ENCODE data around the gene DES.

DES gene

DNA sequence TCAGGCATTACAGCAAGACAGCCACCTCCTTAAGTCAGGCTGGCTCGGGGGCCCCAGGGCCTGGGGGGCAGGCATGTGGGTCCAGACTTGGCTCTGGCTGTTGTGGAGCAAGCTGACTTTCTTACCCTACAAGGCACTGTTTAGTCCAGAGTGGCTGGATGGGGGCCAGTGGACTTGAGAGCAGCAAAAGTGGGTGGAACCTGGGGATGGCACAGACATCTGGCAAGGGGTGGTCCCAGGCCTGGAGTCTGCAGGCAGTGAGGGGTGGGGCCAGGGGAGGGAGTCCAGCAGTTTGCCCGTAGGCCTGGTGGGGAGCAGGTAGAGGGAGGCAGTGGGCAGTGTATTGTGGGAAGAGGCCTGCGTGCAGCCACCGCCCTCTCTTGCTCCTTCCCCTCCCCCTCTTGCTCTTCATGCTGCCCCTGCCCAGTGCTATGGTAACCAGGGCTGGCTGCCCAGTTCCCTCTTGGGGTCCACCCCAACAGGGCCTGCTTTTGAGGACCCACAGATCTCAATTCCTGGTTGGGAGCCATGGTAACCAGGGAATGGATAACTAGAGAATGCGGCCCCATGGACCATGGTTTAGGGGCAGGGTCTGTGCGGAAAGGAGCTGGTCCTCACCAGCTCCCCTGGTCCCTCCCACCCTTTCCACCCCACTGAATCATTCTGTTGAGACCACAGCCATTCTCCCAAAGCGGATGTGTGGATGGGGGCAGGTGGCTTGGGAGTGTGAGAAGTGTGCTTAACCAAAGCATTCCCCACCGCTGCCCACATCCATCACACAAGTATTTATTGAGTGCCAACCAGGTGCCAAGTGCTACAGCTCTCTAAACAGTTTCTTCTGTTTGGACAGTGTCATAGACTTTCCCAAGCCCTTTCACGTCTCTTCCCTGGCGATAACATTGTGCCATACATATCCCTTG is 35.8 kb downstream of the DES start:
- DNase-seq (ENCODE audit: low spot score) = no peak

DNA sequence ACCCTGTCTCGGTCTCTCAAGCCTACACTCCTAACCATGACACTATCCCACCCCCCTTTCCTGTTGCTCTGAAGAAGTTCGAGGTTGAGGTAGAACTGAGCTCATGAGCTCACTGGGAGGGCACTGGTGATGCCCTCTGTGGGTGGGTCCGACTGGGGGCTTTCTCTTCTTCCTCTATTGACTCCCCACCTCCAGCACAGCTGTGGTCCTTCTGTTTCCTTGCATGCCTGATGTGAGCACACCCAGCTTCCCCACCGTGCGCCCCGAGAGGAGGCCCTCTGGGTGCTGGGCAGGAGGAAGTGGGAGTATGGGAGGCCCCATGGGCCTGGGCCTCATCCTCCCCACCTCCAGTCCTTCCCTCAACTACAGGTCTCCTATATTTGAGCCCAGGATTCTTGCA is 37.4 kb downstream of the DES start:
- no peak for DNase-seq (ENCODE audit: low spot score)

DNA sequence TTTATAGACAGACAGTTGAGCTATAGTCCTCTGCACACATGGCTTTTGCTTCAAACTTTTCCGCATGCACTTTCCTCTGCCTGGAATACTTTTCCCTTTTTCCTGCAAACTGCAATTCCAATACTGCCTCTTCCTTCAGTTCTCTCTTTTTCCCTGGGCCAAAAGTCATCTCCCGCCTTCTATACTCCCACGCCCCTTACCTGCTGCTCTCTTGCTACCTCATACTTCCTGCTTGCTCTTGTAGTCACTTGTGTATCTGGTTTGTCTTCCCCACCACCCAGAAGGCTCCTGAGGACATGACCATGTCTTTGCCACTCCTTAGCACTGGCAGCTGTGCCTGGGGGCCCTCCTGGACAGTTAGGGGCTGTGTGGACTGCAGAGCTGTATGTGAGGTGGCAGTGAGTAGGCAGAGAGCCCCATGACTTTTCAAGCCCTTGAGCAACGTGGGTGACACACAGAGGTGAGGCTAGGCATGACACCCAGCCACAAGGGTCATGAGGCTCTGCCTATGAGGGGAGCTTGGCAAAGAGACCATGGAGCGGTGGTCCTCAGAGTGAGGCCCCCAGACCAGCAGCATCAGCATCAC is 39.7 kb downstream of the DES start:
- no peak for DNase-seq (ENCODE audit: low spot score)

DNA sequence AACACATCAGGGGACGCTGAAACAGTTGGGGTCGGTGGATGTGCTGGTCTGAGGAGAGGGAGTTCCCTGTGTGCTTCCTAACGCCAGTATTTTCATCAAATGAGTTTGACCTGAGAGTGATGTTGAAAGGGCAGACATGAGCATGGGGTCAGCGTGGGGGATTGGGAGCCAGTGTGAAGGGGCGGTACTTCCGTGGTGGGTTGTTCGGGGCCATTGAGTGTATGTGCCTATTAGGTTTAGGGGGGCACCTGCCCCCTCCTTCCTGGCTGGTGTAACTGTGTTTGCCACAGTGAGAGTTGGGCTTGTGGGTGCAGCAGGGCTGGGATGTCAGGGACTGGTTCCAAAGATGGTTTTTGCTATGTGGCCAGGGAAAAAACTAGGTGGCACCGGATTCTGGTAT is 40.8 kb downstream of the DES start:
- DNase-seq (ENCODE audit: low spot score) = no peak

DNA sequence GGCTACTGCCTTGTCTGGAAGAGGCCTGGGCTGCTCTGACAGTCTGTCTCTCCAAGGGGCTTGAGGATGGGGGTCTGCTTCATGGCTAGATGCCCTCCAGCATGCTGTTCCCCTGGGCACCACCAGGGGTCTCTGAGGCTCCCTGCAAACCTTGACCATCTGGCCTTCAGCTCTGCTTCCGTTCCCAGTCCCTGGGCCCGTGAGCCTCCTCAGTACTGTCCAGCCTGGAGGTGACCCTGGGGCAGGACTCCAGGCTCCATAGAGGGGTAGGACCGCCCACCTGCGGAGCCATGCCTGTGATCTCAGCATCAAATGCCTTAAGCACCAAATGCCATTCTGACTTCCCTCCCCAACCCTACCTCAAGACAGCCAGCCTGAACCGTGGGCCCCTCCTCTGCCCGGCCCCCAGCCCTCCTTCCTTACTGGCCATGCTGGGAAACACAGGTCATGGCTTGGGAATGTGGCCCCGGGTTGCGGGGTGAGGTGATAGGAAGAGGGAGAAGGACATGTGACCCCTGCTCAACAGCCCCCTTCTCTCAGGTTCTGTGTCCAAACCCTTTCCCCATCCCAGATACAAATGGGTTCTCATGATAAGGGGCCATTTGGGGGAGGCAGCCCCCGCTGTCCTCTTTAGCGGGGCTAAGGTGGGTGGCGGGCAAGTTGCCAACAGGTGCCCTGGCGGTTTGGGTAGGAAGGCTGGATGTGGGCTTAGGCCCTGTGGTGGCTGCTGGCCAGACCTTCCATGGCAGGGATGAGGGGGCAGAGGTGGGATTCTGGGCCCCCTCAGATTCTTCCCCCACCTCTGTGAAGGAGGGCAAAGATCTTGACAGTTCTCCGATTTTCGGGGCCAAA is 41.5 kb downstream of the DES start:
- DNase-seq (ENCODE audit: low spot score) = peak; percentile 20

- DNase-seq (ENCODE audit: low spot score) = no peak
These were observed 42.3 kb downstream of the DES start for GRCh38 chr2:219460424-219460926.

GRCh38 chr2:219461047-219461514 is 42.9 kb downstream of the DES start:
- DNase-seq (ENCODE audit: low spot score) = no peak

GRCh38 chr2:219461669-219462068 is 43.5 kb downstream of the DES start:
- no peak for DNase-seq (ENCODE audit: low spot score)

- DNase-seq (ENCODE audit: low spot score) = no peak
These were observed 44.2 kb downstream of the DES start for GRCh38 chr2:219462349-219462748.

DNA sequence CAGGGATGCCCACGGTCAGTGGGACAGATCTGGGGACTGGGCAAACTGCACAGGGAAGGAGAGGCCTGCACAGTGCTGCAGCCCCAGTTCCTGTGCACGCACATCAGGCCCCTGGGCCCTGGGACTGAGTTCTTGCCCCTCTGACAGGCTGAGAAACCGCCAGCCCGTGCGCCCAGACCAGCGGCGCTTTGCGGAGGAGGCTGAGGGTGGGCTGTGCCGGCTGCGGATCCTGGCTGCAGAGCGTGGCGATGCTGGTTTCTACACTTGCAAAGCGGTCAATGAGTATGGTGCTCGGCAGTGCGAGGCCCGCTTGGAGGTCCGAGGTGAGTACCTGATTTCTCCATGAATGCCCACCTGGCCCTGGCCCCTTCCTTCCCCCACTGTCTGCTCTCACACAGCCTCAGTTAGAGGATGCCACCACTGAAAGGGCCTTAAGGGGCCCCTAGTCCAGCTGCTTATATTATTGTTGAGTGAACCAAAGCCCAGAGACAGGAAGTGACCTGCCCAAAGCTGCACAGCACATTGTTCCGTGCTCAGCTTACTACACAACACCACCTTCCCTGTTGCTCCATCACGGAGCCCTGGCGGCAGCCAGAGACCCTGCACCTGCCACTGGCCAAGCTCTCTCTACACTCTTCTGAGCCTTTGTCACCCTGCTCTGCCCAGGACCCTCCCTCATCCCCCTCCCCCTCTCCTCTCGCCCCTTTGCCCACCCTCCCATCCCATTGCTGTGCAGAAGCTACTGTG is 46.3 kb downstream of the DES start:
- DNase-seq (ENCODE audit: low spot score) = no peak

GRCh38 chr2:219465659-219466561 is 47.7 kb downstream of the DES start:
- no peak for DNase-seq (ENCODE audit: low spot score)

- DNase-seq (ENCODE audit: low spot score) = no peak
These were observed 48.9 kb downstream of the DES start for GRCh38 chr2:219466816-219467735.

- DNase-seq (ENCODE audit: low spot score) = no peak
These were observed 49.5 kb downstream of the DES start for GRCh38 chr2:219467736-219468075.

DNA sequence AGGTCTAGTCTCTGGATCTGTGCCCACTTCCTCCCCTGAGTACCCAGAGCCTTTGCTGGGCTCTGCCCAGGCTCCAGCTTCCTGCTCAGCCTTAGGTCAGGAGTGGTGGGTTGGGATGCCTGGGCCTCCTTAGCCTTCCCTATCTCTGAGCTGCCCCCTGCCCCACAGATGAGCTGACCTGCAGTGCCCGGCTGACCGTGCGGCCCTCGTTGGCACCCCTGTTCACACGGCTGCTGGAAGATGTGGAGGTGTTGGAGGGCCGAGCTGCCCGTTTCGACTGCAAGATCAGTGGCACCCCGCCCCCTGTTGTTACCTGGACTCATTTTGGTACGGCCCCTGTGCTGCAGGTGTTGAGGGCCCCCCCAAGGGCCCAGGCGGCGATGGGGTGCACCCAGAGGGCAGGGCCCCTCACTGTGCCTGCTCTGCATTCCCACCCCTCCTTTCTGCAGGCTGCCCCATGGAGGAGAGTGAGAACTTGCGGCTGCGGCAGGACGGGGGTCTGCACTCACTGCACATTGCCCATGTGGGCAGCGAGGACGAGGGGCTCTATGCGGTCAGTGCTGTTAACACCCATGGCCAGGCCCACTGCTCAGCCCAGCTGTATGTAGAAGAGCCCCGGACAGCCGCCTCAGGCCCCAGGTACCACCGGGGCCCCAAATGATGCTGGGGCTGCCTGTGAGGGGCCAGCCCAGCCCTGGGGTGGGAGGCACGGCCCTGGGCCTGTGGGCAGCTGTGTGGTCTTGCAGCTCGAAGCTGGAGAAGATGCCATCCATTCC is 50.4 kb downstream of the DES start:
- no peak for DNase-seq (ENCODE audit: low spot score)

- DNase-seq (ENCODE audit: low spot score) = no peak
These were observed 51.1 kb downstream of the DES start for GRCh38 chr2:219469186-219469724.

DNA sequence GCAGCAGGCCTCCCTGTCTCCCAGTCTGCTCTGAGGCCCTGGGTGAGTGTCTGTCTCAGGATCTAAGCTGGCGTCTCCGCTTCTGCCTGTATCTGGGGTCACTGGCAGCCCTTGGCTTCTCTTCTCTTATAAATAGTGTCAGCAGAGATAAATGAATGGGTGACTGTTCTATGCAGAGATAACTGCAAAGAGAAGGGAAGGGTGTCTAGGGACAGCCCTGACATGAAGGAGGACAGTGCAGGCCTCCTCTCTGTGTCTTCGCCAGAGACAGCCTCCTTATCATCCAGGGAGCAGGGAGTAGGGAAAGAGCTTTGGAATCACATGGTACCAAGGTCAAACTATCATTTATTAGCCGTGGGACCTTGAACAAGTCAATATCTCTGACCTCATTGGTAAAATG is 52.3 kb downstream of the DES start:
- no peak for DNase-seq (ENCODE audit: low spot score)

DNA sequence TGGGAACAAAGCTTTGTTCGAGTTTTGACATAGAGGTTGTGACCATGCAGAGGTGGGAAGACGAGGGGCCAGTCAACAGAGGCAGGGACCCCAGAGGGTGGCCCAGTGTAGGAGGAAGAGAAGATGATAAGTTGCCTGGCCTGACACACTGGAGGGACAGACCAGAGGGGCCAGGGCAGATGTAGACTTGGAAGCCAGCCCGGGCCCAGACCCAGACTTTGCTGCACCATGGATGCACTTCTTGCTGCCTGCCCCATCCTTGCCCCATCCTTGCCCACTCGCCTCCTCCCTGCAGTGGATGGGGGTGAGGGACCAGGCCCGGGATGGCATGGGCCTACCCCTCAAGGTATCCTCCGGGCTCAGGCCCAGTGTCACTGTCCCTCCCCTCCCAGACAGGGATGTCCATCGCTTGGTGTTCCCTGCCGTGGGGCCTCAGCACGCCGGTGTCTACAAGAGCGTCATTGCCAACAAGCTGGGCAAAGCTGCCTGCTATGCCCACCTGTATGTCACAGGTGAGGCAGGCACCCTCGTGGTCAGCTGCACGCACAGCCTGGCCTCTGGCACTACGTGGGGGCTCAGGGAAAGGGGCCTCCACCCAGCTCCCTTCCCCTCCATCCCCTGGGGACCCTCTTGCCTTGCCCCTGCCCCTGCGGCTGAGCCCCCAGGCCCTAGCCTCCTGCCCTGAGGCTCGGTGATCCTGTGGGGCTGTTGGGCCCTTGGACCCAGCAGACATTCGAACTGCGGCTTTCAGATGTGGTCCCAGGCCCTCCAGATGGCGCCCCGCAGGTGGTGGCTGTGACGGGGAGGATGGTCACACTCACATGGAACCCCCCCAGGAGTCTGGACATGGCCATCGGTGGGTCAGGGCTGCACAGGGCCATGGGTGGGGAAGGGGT is 53.5 kb downstream of the DES start:
- no peak for DNase-seq (ENCODE audit: low spot score)
